Tibial nerve (tissue), 3 donors: ENCODE data around the gene CCDC85C.

Source experiments
- CTCF ChIP-seq, 5 experiments: fragments of 200-600 bp in 3 of 5; fragments of 450-650 bp in 2 of 5; sonication (generic) in 3 of 5; IDR thresholded peaks; one replicate each; pipeline ENCODE4 v1.5.1; 2016 to 2019; ENCODE audit warnings: antibody characterized with exemption in 5 of 5, mild to moderate bottlenecking in 3 of 5, moderate library complexity in 2 of 5
- POLR2A ChIP-seq, 2 donors: fragments of 450-650 bp; IDR thresholded peaks; one replicate each; pipeline ENCODE4 v1.6.1; 2017; ENCODE audit warnings: antibody characterized with exemption in 2 of 2, mild to moderate bottlenecking in 2 of 2, moderate library complexity in 2 of 2

DNA sequence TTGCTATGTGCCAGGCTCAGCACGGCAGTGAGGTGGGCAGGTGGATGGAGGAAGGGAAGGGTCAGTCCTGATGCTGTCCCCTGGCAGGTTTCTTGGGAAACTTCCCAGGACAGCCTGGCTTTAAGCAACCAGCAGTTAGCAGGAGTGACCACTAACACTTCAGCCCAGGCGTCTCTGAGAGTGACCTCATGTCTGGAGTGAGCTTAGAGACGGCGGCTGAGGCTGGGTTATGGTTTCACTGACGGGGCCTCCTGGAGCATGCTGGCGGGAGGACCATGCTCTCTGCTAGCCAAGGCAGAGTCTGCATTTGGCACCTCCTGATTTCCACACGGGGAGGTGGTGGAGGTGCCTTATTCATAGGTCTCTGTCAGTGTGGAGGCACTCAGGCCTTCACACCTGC lies 43.4 kb upstream of the CCDC85C start:
- TF ChIP-seq CTCF (IDR thresholded peaks at IDR 0.05) (no peak), POLR2A (IDR thresholded peaks at IDR 0.05) (no peak)
